Osteocyte (in vitro differentiated cells): ENCODE results near the gene SLC6A1. TPM values are rescaled to one million over a fixed set of nuclear protein-coding genes. Genes with fewer than 3 reads are reported as not detected.

Experiments
- DNase-seq: peaks from one replicate; pipeline ENCODE4 v3.0.0; 2021; ENCODE audit warnings: mixed read lengths; ENCODE audit not compliant: unreplicated experiment; ENCODE audit errors: extremely low spot score
- H3K27ac Mint-ChIP-seq: one replicate; pipeline ENCODE4 v1.8.0; 2021; ENCODE audit warnings: mild to moderate bottlenecking, mixed read lengths; ENCODE audit not compliant: unreplicated experiment
- H3K27me3 Mint-ChIP-seq: one replicate; pipeline ENCODE4 v1.8.0; 2021; ENCODE audit warnings: mixed read lengths; ENCODE audit not compliant: unreplicated experiment
- H3K36me3 Mint-ChIP-seq: one replicate; pipeline ENCODE4 v1.8.0; 2021; ENCODE audit warnings: mixed read lengths; ENCODE audit not compliant: unreplicated experiment
- H3K4me1 Mint-ChIP-seq: one replicate; pipeline ENCODE4 v1.8.0; 2021; ENCODE audit warnings: mixed read lengths; ENCODE audit not compliant: unreplicated experiment
- H3K4me3 Mint-ChIP-seq: one replicate; pipeline ENCODE4 v1.8.0; 2021; ENCODE audit warnings: mild to moderate bottlenecking, moderate library complexity, mixed read lengths; ENCODE audit not compliant: unreplicated experiment
- H3K9me3 Mint-ChIP-seq: one replicate; pipeline ENCODE4 v1.8.0; 2021; ENCODE audit warnings: mixed read lengths; ENCODE audit not compliant: unreplicated experiment
- CTCF ChIP-seq: fragments of 200-600 bp; sonication (generic); IDR thresholded peaks from 2 replicates; pipeline ENCODE4 v1.5.0; 2021; ENCODE audit warnings: antibody characterized with exemption, mild to moderate bottlenecking, moderate library complexity
- total RNA-seq: library from RNA; stranded (reverse); gene quantifications from 2 replicates; pipeline ENCODE4 v1.2.1, GENCODE V29; 2021

Gene SLC6A1
- total RNA-seq, 1 donor from 2014 or later: 38.4 TPM

- TF ChIP-seq CTCF: no peak
- no peak overlapping the region for H3K27ac Mint-ChIP-seq
- peaks cover 3% of the 10 kb centered on the region for H3K36me3 Mint-ChIP-seq
- H3K9me3 Mint-ChIP-seq: peaks cover 6% of the 10 kb centered on the region
- peaks cover 52% of the 10 kb centered on the region for H3K27me3 Mint-ChIP-seq
- DNase-seq: no peak
- H3K4me1 Mint-ChIP-seq: peaks cover 24% of the 10 kb centered on the region
- H3K4me3 Mint-ChIP-seq: no peak overlapping the region
These were observed 7.4 kb upstream of the SLC6A1 start for GRCh38 chr3:10985181-10985580.

GRCh38 chr3:10986592-10986991 lies 6.0 kb upstream of the SLC6A1 start:
- no peak overlapping the region for H3K4me3 Mint-ChIP-seq
- no peaks in the 10 kb centered on the region for H3K9me3 Mint-ChIP-seq
- peaks cover 60% of the 10 kb centered on the region for H3K27me3 Mint-ChIP-seq
- no peak overlapping the region for H3K27ac Mint-ChIP-seq
- no peak for TF ChIP-seq CTCF
- DNase-seq: no peak
- no peaks in the 10 kb centered on the region for H3K36me3 Mint-ChIP-seq
- peaks cover 27% of the 10 kb centered on the region for H3K4me1 Mint-ChIP-seq

DNA sequence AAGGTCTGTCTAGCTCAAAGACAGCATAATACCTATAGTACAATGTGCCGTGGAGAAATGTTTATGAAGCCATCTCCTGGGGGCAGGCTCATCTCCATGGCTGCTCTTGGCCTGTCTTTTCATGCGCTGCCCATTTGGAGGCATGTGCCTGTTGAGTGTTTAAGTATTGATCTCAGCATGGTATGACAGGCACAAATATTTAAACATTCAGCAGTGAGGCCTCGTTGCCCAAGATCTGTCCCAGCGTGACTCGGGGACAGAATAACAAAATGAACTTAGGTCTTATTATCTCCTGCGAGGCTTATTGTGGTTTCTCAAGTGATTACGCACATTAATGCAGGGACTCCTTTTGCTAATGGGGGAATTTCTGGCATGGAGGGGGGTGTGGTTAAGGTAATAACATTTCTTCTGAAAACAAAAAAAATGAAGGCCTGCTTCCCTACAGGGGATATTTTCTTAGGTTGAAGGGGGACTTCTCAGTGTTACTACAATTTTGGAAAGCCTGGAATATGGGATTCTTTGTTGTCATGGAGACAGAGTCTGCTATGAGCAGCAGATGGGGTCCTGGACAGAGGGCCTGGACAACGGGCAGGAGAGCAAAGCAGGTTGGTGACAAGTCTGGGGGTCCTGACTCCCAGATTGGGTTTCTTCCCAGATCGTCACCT lies 4.4 kb upstream of the SLC6A1 start:
- H3K36me3 Mint-ChIP-seq: no peaks in the 10 kb centered on the region
- H3K27ac Mint-ChIP-seq: no peak overlapping the region
- DNase-seq: no peak
- TF ChIP-seq CTCF: no peak
- H3K4me3 Mint-ChIP-seq: no peak overlapping the region
- peaks cover 65% of the 10 kb centered on the region for H3K27me3 Mint-ChIP-seq
- H3K9me3 Mint-ChIP-seq: no peaks in the 10 kb centered on the region
- peaks cover 18% of the 10 kb centered on the region for H3K4me1 Mint-ChIP-seq

DNA sequence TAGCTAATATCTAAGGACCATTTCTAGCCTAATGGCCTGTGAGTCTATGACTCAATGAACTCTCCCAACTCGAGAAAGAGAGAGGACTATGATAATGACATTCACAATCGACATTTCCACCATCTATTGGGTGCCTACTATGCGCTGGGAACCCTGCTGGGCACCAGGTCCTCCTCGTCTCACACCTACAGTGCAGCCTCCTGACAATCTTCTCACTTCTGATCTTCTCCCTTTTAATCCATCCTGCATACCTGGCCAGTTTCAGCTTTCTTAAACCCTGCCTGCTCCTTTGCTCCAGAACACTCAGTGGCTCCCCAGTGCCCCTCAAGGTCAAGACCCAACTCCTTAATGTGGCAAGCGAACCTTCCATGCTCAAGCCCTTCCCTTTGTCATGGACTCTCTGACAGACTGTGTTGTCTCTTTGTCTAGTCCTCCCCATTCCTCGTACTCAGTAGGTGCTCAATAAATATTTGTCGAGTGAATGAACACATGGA lies 3.5 kb upstream of the SLC6A1 start:
- no peak overlapping the region for H3K4me3 Mint-ChIP-seq

More for the DNA sequence above, 3.5 kb upstream of the SLC6A1 start:
- no peaks in the 10 kb centered on the region for H3K9me3 Mint-ChIP-seq
- H3K4me1 Mint-ChIP-seq: peaks cover 18% of the 10 kb centered on the region
- TF ChIP-seq CTCF: no peak
- H3K36me3 Mint-ChIP-seq: no peaks in the 10 kb centered on the region
- H3K27ac Mint-ChIP-seq: no peak overlapping the region
- H3K27me3 Mint-ChIP-seq: peaks cover 69% of the 10 kb centered on the region
- no peak for DNase-seq
